HG02571 (cell line): ENCODE measurements around the gene NUAK1.

ENCODE experiments used
- ATAC-seq: cut with Tn5 transposase; IDR thresholded peaks from one replicate; pipeline ENCODE4 v1.9.1; 2021; ENCODE audit warnings: mild to moderate bottlenecking, moderate library complexity; ENCODE audit not compliant: unreplicated experiment

NUAK1 gene

DNA sequence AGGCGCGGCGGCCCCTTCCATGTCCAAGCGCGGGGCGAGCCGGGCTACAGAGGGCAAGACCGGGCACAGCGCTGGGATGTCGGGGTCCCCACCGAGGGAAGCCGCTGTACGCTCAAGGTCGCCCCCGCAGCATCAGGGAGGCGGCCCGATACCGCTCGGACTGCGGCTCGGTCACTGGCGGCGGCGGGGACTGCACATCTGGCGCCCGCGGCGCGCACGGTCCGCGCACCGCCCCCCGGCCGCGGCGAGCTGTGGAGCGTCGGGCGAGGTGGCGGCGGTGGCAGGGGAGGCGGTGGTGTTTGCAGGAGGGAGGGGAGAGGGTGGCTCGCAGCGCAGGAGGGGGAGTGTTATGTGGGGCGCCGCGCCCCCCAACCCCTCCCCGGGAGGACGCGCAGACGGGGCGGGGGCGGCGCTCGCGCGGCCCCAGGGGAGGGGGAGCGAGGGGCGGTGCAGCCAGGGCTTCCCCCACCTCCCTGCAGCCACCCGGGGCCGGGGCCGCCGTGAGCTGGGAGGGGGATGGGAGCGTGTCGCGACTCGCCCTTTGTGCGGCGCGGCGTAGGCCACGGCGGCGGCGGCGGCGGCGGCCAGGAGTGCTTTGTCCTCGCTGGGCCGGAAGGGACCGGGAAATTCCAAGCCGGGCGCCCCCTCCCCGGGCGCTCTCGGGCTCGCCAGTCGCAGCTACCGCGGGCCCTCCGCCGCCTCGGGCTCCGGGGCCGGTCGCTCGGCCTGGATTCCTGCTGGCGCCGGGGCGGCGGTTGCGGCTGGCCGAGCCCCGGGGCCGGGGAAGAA, at the start of gene NUAK1:
Gene NUAK1, minus strand, starts transcription at position 322 of the 789 bp plus-strand sequence. Its CDS starts 301 bp downstream, at position 21.
- no peak for ATAC-seq

DNA sequence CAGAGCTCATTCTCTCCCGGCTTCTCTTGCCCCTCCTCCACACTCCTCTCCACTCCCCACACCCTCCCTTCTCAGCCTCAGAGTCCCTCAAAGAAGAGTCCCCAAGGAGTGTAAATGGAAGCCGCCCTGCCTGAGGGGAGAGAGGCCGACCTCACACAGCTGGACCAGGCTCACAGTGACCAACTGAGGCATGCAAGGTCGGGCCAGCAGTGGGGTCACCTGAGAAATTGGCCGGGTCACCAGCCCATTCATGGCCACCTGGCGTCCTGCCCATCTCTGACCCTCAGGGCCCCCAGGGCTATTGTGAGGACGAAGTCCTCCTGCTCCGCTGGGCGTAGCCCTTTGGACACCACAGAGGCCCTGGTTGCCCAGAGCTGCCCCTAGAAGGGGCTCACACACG, 49.5 kb upstream of the NUAK1 start:
- ATAC-seq, result no peak

- ATAC-seq, result no peak
These were observed 49.1 kb upstream of the NUAK1 start for GRCh38 chr12:106187842-106188241.

DNA sequence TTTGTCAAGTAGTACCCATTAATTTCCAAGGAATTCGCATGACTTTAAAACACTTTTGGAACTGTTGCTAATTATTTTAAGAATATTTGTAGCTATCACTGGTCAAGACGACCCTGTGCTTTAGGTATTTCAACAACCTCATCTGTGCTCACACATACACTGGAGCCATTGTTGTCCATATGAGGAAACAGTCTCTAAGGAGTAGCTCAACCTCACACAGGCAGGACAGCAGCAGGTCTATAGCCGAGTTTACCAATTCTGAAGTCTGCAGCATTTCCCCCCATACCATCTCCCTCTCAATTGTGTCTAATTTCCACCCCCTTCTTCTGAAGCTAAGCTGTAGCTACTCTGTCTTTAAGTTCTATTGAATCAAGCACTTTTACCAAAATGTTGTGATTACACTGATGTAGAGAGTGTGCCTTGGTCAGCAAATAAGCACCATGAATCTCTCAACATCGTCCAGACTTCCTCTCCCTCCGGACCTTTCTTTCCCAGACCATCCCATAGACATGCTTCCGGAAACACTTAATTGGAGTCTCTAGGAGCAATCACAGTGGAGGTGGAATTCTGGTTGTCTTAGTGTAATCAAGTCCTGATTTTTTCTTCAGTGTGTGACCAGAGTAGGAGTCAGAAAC, 48.5 kb upstream of the NUAK1 start:
- ATAC-seq, result no peak

- ATAC-seq, result no peak
These were observed 45.0 kb upstream of the NUAK1 start for GRCh38 chr12:106183735-106184134.

DNA sequence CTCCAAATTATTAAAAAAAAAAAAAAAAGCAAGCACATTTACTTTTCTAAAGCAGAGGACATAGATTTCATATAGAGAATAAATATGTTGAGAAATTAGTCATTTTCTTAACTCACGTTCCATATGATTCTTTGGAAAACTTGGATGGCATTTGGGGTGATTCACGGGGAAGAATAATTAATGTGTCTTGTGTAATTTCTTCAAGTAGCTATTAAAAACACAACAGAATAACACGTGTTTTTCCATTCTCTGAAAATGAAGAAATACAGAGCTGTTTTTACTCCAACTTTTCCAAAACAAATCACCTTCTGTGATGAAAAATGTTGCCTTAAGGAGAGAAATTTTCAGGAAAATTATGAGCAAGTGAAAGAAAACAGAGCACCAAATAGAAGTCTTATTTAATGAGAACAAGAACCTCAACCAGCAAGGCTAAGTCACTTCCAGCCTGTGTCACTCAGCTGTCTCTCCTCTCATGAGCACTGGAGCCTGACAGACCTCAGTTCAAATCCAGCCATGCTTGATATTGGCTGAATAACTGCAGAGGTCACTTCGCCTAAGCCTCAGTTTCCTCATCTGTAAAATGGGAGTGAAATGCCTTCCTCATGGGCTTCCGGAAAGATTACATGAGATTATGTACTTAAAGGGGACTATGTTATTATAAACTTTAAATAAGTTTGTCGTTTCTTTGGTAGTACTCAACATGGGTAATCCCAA, 42.8 kb upstream of the NUAK1 start:
- ATAC-seq, result no peak

- no peak for ATAC-seq
These were observed 40.3 kb upstream of the NUAK1 start for GRCh38 chr12:106179086-106179485.

DNA sequence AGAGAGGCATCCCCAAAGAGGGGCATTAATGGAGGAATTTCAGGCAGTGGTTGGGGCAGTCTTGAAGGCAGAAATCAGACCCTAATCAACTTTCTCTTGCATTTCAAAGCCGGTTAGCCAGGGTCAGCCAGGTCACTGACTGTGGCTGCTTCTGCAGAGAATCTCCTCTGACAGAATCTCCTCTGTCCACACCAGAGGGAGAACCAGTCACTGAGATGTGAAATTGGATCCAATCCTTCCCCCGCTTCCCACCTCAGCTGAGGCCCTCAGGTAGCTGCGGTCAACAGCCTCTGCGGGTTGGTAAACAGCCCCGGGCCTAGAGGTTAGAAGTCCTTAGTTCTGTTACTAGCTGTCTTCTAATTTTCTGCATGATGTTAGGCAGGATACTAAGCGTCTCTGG, 39.8 kb upstream of the NUAK1 start:
- ATAC-seq, result no peak

DNA sequence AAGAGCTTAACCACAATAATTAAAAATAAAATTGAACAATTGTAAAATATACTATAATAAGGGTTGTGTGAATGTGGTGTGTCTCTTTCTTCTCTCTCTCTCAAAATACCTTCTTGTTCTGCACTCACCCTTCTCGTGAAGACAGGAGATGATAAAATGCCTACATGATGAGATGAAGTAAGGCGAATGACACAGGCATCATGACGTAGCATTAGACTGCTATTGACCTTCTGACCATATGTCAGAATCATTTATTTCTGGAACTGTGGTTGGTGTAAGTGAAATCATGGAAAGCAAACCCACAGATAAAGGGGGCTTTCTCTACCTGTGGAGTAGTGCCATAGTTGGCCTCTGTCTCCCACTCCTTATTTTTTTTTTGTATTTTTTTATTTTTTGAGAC, 37.8 kb upstream of the NUAK1 start:
- ATAC-seq, result no peak

- ATAC-seq, result no peak
These were observed 36.1 kb upstream of the NUAK1 start for GRCh38 chr12:106174876-106175275.

DNA sequence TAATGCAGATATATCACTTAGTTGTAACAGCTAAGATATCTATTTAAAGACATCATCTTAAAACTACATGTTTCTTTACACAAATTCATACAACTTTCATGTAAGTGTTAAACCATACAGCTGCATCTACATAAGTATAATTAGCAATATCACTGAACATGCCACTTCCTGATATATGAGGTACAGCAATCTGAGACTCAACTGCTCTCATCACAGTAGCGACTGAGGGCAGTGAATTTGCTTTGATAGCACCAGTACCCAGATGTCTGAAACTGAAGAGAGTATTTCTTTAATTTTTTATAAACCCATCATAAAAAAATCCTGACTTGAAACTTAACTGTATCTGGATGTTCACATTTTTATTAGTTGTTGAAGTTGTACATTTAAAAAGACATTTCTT, 34.7 kb upstream of the NUAK1 start:
- ATAC-seq, result no peak

DNA sequence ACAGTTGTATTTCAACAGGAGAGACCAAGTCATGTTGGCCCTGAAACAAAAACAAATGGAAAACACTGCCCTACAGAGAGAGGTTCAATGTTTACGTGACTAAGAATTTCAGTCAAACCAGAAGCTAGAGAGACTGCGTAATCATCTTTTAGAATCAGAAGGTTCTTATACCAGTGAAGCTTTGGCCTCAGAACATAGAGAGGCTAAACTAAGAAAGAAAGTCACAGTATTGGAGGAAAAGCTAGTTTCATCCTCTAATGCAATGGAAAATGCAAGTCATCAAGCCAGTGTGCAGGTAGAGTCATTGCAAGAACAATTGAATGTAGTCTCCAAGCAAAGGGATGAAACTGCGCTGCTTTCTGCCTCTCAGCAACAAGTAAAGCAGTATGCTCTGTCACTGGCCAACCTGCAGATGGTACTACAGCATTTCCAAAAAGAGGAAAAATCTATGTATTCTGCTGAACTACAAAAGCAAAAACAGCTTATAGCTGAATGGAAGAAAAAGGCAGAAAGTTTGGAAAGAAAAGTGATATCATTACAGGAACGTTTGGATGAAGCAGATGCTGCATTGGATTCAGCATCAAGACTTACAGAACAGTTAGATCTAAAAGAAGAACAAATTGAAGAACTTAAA, 32.5 kb upstream of the NUAK1 start:
- ATAC-seq, result no peak

DNA sequence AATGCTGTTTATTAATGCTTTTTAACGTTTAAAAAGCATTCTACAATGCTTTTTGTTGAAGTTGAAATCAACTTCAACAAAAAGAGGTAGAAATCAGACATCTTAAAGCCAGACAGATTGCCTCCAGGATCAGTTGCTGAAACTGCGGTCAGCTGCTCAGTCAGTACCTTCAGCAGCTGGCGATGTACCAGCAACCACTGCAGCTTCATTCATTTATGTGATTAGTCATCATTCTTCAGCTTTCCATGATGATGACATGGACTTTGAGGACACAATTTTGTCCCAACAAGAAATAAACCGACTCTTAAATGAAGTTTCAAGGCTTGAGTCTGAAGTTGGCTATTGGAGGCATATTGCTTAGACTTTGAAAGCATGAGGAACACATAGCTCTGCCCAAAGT, 31.5 kb upstream of the NUAK1 start:
- ATAC-seq, result no peak

DNA sequence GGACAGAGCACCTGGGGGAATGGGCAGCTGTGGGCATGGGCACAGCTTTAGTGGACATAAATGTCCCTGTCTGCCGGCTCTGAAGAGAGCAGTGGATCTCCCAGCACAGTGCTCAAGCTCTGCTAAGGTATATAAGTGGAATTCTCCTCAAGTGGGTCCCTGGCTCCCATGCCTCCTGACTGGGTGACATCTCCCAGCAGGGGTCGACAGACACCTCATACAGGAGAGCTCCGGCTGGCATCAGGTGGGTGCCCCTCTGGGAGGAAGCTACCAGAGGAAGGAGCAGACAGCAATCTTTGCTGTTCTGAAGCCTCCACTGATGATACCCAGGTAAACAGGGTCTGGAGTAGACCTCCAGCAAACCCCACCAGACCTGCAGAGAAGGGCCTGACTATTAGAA, 25.0 kb upstream of the NUAK1 start:
- ATAC-seq, result no peak

- no peak for ATAC-seq
These were observed 22.7 kb upstream of the NUAK1 start for GRCh38 chr12:106161491-106161890.

DNA sequence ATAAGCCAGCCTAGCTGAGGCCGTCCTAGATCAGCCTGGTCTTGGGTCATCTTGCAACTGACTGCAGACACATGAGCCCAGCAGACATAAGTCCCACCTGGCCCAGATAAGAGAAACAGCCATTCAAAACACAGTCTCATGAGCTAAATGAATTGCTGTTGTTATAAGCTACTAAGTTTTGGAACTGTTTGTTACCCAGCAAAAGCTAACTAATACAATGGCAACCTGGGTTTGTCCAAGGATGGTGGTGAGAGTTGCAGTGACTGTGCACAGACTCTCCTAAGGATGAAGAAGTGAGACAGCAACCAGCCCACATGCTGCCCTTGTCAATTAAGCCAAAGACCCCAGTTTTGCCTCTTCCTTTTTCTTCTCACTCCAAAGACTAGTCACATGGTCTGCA, 22.2 kb upstream of the NUAK1 start:
- no peak for ATAC-seq

DNA sequence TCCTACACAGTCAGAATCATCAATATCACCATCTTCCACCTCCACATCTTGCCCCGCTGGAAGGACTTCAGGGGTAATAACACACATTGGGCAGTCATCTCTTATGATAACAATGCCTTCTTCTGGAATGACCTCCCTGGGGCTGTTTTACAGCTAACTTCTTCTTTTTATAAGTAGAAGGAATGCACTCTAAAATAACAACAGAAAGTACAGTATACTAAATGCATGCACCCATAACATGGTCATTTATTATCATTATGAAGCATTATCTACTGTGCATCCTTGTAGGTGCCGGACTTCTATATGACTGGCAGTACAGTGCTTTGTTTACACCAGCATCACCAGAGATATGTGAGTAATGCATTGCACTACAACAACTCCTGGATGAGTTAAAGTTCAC, 19.0 kb upstream of the NUAK1 start:
- no peak for ATAC-seq

- no peak for ATAC-seq
These were observed 16.1 kb upstream of the NUAK1 start for GRCh38 chr12:106154751-106155273.

DNA sequence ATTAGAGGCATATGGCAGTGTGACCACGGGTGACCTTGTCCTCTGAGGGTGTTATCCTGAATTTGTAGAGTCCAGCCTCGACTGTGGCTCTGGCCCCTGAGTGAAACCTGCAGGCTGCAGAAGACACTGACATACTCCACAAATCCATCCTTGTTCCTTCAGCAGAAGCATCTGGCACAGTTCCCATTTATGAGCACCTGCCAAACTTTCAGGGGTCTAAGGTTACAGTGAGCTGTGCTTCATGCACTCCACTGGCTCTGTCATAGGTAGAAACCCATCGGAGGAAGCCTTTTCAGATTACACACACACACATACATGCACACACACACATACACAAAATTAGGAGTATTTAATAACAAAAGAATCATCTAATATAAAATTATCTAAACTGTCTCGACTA, 13.6 kb upstream of the NUAK1 start:
- ATAC-seq, result no peak

- no peak for ATAC-seq
These were observed 11.8 kb upstream of the NUAK1 start for GRCh38 chr12:106150555-106150954.

- ATAC-seq, result no peak
These were observed 10.5 kb upstream of the NUAK1 start for GRCh38 chr12:106149096-106149784.
